Sigmoid colon (tissue), 7 donors: Measurements from ENCODE around the gene LCE2D. TPM values are rescaled to one million over a fixed set of nuclear protein-coding genes. Genes with fewer than 3 reads are reported as not detected.
"Not testable (repeated sequence)": the region's sequence is repeated elsewhere in the genome, so short reads cannot be mapped to it uniquely, and the experiment has no call there.

Source experiments
- DNase-seq: peaks from one replicate; pipeline ENCODE4 v3.0.0-alpha.2; 2019
- H3K27ac ChIP-seq, 4 donors: fragments of 200-600 bp; sonication (generic); one replicate each; pipeline ENCODE4 v1.5.1; 2016 to 2019; ENCODE audit warnings: mild to moderate bottlenecking in 1 of 4
- H3K27me3 ChIP-seq, 3 donors: fragments of 200-600 bp; sonication (generic); one replicate each; pipeline ENCODE4 v1.5.1; 2019; ENCODE audit warnings: mild to moderate bottlenecking in 1 of 3
- H3K36me3 ChIP-seq, 4 donors: fragments of 200-600 bp; sonication (generic); one replicate each; pipeline ENCODE4 v1.5.1; 2016 to 2019
- H3K4me1 ChIP-seq, 4 donors: fragments of 200-600 bp; sonication (generic); one replicate each; pipeline ENCODE4 v1.5.1; 2017 to 2019
- H3K4me3 ChIP-seq, 4 donors: fragments of 200-600 bp; sonication (generic); one replicate each; pipeline ENCODE4 v1.5.1; 2017 to 2019; ENCODE audit warnings: mild to moderate bottlenecking in 2 of 4, moderate library complexity in 1 of 4
- H3K9me3 ChIP-seq, 4 donors: fragments of 200-600 bp in 3 of 4; sonication (generic) in 3 of 4; one replicate each; pipeline versions ENCODE4 v1.5.1 to v1.6.1; 2013 to 2019
- CTCF ChIP-seq, 4 experiments: fragments of 450-650 bp in 3 of 4; fragments of 200-600 bp in 1 of 4; IDR thresholded peaks; one replicate each; pipeline ENCODE4 v1.5.1; 2016 to 2019; ENCODE audit warnings: antibody characterized with exemption in 4 of 4, mild to moderate bottlenecking in 3 of 4, moderate library complexity in 2 of 4
- EP300 ChIP-seq, 4 donors: sonication (generic); formaldehyde crosslinking; IDR thresholded peaks; one replicate each; pipeline ENCODE4 v1.6.1; 2017; ENCODE audit warnings: antibody characterized with exemption in 4 of 4
- POLR2A ChIP-seq, 2 donors: fragments of 450-650 bp; IDR thresholded peaks; one replicate each; pipeline ENCODE4 v1.6.1; 2016; ENCODE audit warnings: antibody characterized with exemption in 2 of 2, mild to moderate bottlenecking in 2 of 2, moderate library complexity in 2 of 2
- POLR2AphosphoS5 ChIP-seq, 4 donors: sonication (generic); formaldehyde crosslinking; IDR thresholded peaks; one replicate each; pipeline ENCODE4 v1.6.1; 2017; ENCODE audit warnings: antibody characterized with exemption in 4 of 4
- WGBS, 2 donors: extraction: QIAGEN DNeasy Blood & Tissue Kit; methylation state at CpG; one replicate each; pipeline ENCODE4 v1.1.7; 2013; 5-methylcytosine and 5-hydroxymethylcytosine counted together
- intact Hi-C: fragments of 100-400 bp; cut with DNase I; formaldehyde crosslinking; loops from one replicate; pipeline ENCODE4 v1.15.1; 2023
- polyA plus RNA-seq, 3 donors: library from polyadenylated mRNA; stranded (reverse); fragments of 200-250 nt; gene quantifications; one replicate each; pipeline ENCODE4 v1.2.3, GENCODE V29; 2013
- total RNA-seq, 4 donors: library from RNA; depleted of rRNA; stranded (reverse); fragments of >200 nt; gene quantifications; one replicate each; pipeline ENCODE4 v1.1.0, GENCODE V29; 2016
- donor health status: healthy with polysubstance abuse.
- donor health status: Bipolar disorder and iron deficiency.
- donor health status: healthy.

The LCE2D gene
- total and polyA plus RNA-seq, 7 donors: not detected

DNA sequence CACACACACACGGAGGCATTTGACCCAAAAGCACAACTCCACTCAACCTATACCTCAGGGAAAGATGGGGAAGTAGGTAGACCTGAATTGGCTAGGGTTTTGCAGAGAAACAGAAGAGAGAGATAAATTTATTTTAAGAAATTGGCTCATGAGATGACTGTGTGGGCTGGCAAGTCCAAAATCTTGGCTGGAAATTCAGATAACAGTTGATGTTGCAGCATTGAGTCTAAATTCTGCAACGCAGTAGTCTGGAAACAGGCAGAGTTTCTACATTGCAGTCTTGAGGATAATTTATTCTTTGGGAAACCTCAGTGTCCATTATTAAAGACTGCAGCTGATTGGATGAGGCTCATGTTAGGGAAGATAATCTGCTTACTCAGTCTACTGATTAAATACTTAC is 18.4 kb downstream of the LCE2D start:
- 59 to 62% methylated on average over 2 of the region's 2 CpGs for WGBS, 2 donors
- Histone ChIP-seq H3K4me1 (no peaks in the 10 kb centered on the region), H3K4me3 (no peak overlapping the region), H3K27ac (no peak overlapping the region), H3K27me3 (no peaks in the 10 kb centered on the region), H3K36me3 (no peaks in the 10 kb centered on the region), H3K9me3 (no peaks in the 10 kb centered on the region)
- intact Hi-C loops: no loop called here
- DNase-seq: no peak
- TF ChIP-seq EP300 (IDR thresholded peaks at IDR 0.05) (no peak), CTCF (IDR thresholded peaks at IDR 0.05) (no peak), POLR2A (IDR thresholded peaks at IDR 0.05) (no peak), POLR2AphosphoS5 (IDR thresholded peaks at IDR 0.05) (no peak)

GRCh38 chr1:152683846-152684245 is 20.7 kb downstream of the LCE2D start:
- Histone ChIP-seq H3K27ac (no peak overlapping the region), H3K4me1 (no peaks in the 10 kb centered on the region), H3K36me3 (no peaks in the 10 kb centered on the region), H3K27me3 (no peaks in the 10 kb centered on the region), H3K9me3 (no peaks in the 10 kb centered on the region), H3K4me3 (no peak overlapping the region)
- intact Hi-C loops: no loop called here
- TF ChIP-seq POLR2AphosphoS5 (IDR thresholded peaks at IDR 0.05): no peak
- no peak for DNase-seq

DNA sequence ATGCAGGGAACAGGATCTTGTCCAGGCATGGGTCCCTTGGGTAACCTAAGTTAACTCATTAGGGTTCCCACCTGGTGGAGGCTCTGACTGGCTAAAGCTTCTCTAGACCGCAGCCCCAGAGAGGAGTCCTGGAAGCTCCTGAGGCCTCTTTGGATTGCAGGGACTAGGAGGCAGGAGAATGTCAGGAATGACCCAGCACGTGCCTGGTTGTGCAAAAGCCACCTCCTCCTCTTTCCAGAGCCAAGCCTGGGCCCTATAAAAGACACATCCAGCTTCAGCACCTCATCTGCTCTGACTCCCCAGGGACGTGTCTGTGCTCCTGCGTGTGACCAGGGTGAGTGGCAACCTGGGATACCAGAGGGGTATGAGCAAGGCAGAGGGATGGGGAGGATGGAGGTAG is 22.6 kb downstream of the LCE2D start, which contains the start of gene LCE2B:
LCE2B (plus strand) TSS at position 301 of the 400 bp plus-strand sequence. CDS start 721 bp downstream, outside the sequence.
- intact Hi-C loops, H3K27ac ChIP-seq, H3K36me3 ChIP-seq, H3K27me3 ChIP-seq, H3K4me3 ChIP-seq, H3K4me1 ChIP-seq, DNase-seq, H3K9me3 ChIP-seq: not testable (repeated sequence)
- WGBS, 2 donors: 63 to 79% methylated on average over 4 of the region's 4 CpGs

- 38 to 57% methylated on average over 4 of the region's 4 CpGs for WGBS, 2 donors
- Histone ChIP-seq H3K27ac (no peak within 1 kb of the TSS), H3K27me3 (no peaks in the 10 kb centered on the region), H3K4me1 (no peaks in the 10 kb centered on the region), H3K36me3 (no peaks in the 10 kb centered on the region), H3K4me3 (no peak within 1 kb of the TSS), H3K9me3 (no peaks in the 10 kb centered on the region)
- no peak for TF ChIP-seq EP300 (IDR thresholded peaks at IDR 0.05)
- TF ChIP-seq CTCF (IDR thresholded peaks at IDR 0.05): no peak
- intact Hi-C loops: no loop called here
- DNase-seq: no peak
Measured at GRCh38 chr1:152697701-152698600, 34.8 kb downstream of the LCE2D start, which contains the start of gene LCE2A. LCE2A (plus strand) TSS chr1:152698345; CDS start chr1:152698902, 557 bp downstream.

- Histone ChIP-seq H3K27me3 (no peaks in the 10 kb centered on the region), H3K27ac (no peak overlapping the region), H3K36me3 (no peaks in the 10 kb centered on the region), H3K4me1 (no peaks in the 10 kb centered on the region), H3K4me3 (no peak overlapping the region), H3K9me3 (no peaks in the 10 kb centered on the region)
- 78 to 83% methylated on average over 4 of the region's 4 CpGs for WGBS, 2 donors
- DNase-seq: no peak
- intact Hi-C loops: no loop called here
- TF ChIP-seq POLR2AphosphoS5 (IDR thresholded peaks at IDR 0.05) (no peak), POLR2A (IDR thresholded peaks at IDR 0.05) (no peak), EP300 (IDR thresholded peaks at IDR 0.05) (no peak), CTCF (IDR thresholded peaks at IDR 0.05) (no peak)
Measured at GRCh38 chr1:152699746-152700145, 36.6 kb downstream of the LCE2D start.

GRCh38 chr1:152707860-152708259 is 44.7 kb downstream of the LCE2D start, which contains the start of gene LCE4A:
LCE4A (plus strand) TSS chr1:152708160; CDS start chr1:152709076, 916 bp downstream.
- H3K9me3 ChIP-seq: no peaks in the 10 kb centered on the region
- no peak within 1 kb of the TSS for H3K4me3 ChIP-seq
- intact Hi-C loops: no loop called here
- DNase-seq: no peak
- H3K27ac ChIP-seq: no peak within 1 kb of the TSS
- no peaks in the 10 kb centered on the region for H3K4me1 ChIP-seq
- WGBS, 2 donors: 83 to 84% methylated on average over 2 of the region's 2 CpGs
- H3K27me3 ChIP-seq: no peaks in the 10 kb centered on the region
- H3K36me3 ChIP-seq: no peaks in the 10 kb centered on the region
- no peak for TF ChIP-seq CTCF (IDR thresholded peaks at IDR 0.05)
- TF ChIP-seq POLR2A (IDR thresholded peaks at IDR 0.05): no peak
- no peak for TF ChIP-seq POLR2AphosphoS5 (IDR thresholded peaks at IDR 0.05)
- TF ChIP-seq EP300 (IDR thresholded peaks at IDR 0.05): no peak
